Measurements from ENCODE around the gene RUSC2. TPM values are rescaled to one million over a fixed set of nuclear protein-coding genes. Genes with fewer than 3 reads are reported as not detected.

Gene RUSC2
- total and polyA plus RNA-seq, 2 of the 13 experiments (the other 11 are each of a cell fraction or from before 2014, with no cell fraction given), result 2.8 to 3.3 TPM

DNA sequence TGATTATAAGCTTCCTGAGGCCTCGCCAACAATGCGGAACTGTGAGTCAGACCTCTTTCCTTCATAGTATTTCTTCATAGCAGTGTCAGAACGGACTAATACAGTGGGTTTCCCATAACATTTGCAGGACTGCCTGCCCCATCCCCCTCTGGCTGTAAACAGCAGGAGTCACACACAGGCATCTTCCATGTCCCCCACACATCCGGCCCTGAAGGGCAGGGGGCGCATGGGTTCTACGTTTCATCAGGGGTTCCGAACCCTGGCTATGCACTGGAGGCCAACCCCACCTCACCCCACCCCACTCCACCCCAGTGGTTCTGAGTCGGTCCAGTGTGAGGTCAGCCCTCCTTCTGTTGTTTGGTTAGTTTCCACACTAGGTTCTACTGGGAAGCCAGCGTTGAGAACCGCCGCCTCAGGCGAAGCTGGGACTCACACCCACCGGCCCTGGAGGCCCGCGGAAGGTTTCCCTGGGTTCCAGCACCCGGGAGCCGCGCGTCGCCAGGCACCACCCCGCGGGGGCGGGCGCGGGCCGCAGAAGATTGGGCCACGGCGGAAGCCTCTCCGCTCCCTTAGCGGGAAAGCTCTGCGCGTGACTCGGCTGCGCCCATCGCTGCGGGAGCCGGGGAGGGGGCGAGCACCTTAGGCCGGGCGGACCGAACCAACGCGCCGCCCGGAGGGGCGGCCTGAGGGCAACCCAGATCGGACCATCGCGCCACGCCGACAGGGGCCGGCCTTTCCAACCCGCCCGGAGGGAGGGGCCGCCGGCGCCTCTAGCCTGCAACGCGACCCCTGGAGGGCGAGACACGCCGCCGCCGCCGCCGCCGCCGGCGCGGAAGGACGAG is at the start of gene RUSC2 (continued):
- TF ChIP-seq PATZ1 (CRISPR knock-in tag; IDR thresholded peaks at IDR 0.05), result peak; percentile 51; the same call in 1 of the 2 replicates
- TF ChIP-seq HIVEP1 (CRISPR knock-in tag; IDR thresholded peaks at IDR 0.05), result peak; percentile 61
- TF ChIP-seq FOXA1 (IDR thresholded peaks at IDR 0.05), result no peak
- TF ChIP-seq FOXA1 (CRISPR knock-in tag; IDR thresholded peaks at IDR 0.05), result peak; percentile 70
- no peak for TF ChIP-seq ZNF337 (CRISPR knock-in tag; IDR thresholded peaks at IDR 0.05; ENCODE audit: borderline replicate concordance, low read depth)
- TF ChIP-seq RFX1 (IDR thresholded peaks at IDR 0.05), result no peak
- TF ChIP-seq ONECUT2 (CRISPR knock-in tag; IDR thresholded peaks at IDR 0.05), result no peak
- peak; percentile 69 for TF ChIP-seq MXD4 (CRISPR knock-in tag; IDR thresholded peaks at IDR 0.05)
- TF ChIP-seq CREB3 (CRISPR knock-in tag; IDR thresholded peaks at IDR 0.05), result peak; percentile 67
- peak; percentile 67; the same call in 1 of the 2 replicates for TF ChIP-seq ZNF746 (CRISPR knock-in tag; IDR thresholded peaks at IDR 0.05)
- TF ChIP-seq ZNF234 (CRISPR knock-in tag; conservative IDR thresholded peaks at IDR 0.05), result no peak
- TF ChIP-seq, protein P1, sequence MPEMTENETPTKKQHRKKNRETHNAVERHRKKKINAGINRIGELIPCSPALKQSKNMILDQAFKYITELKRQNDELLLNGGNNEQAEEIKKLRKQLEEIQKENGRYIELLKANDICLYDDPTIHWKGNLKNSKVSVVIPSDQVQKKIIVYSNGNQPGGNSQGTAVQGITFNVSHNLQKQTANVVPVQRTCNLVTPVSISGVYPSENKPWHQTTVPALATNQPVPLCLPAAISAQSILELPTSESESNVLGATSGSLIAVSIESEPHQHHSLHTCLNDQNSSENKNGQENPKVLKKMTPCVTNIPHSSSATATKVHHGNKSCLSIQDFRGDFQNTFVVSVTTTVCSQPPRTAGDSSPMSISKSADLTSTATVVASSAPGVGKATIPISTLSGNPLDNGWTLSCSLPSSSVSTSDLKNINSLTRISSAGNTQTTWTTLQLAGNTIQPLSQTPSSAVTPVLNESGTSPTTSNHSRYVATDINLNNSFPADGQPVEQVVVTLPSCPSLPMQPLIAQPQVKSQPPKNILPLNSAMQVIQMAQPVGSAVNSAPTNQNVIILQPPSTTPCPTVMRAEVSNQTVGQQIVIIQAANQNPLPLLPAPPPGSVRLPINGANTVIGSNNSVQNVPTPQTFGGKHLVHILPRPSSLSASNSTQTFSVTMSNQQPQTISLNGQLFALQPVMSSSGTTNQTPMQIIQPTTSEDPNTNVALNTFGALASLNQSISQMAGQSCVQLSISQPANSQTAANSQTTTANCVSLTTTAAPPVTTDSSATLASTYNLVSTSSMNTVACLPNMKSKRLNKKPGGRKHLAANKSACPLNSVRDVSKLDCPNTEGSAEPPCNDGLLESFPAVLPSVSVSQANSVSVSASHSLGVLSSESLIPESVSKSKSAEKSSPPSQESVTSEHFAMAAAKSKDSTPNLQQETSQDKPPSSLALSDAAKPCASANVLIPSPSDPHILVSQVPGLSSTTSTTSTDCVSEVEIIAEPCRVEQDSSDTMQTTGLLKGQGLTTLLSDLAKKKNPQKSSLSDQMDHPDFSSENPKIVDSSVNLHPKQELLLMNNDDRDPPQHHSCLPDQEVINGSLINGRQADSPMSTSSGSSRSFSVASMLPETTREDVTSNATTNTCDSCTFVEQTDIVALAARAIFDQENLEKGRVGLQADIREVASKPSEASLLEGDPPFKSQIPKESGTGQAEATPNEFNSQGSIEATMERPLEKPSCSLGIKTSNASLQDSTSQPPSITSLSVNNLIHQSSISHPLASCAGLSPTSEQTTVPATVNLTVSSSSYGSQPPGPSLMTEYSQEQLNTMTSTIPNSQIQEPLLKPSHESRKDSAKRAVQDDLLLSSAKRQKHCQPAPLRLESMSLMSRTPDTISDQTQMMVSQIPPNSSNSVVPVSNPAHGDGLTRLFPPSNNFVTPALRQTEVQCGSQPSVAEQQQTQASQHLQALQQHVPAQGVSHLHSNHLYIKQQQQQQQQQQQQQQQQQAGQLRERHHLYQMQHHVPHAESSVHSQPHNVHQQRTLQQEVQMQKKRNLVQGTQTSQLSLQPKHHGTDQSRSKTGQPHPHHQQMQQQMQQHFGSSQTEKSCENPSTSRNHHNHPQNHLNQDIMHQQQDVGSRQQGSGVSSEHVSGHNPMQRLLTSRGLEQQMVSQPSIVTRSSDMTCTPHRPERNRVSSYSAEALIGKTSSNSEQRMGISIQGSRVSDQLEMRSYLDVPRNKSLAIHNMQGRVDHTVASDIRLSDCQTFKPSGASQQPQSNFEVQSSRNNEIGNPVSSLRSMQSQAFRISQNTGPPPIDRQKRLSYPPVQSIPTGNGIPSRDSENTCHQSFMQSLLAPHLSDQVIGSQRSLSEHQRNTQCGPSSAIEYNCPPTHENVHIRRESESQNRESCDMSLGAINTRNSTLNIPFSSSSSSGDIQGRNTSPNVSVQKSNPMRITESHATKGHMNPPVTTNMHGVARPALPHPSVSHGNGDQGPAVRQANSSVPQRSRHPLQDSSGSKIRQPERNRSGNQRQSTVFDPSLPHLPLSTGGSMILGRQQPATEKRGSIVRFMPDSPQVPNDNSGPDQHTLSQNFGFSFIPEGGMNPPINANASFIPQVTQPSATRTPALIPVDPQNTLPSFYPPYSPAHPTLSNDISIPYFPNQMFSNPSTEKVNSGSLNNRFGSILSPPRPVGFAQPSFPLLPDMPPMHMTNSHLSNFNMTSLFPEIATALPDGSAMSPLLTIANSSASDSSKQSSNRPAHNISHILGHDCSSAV (CRISPR knock-in tag; IDR thresholded peaks at IDR 0.05; ENCODE audit: borderline replicate concordance), result no peak
- TF ChIP-seq BHLHE40 (IDR thresholded peaks at IDR 0.05; ENCODE audit: low read length), result peak; percentile 92
- TF ChIP-seq MNT (IDR thresholded peaks at IDR 0.05), result no peak
- 0 out of 2 replicates have a peak, but pooled peaks have one; percentile 31 for TF ChIP-seq MYNN (CRISPR knock-in tag; IDR thresholded peaks at IDR 0.05; ENCODE audit: low read depth)
- TF ChIP-seq SP140L (CRISPR knock-in tag; IDR thresholded peaks at IDR 0.05; ENCODE audit: borderline replicate concordance), result no peak
- peak; percentile 74 for TF ChIP-seq KDM5B (CRISPR knock-in tag; IDR thresholded peaks at IDR 0.05; ENCODE audit: borderline replicate concordance)
